Measurements from ENCODE around the gene COL5A3. TPM values are rescaled to one million over a fixed set of nuclear protein-coding genes. Genes with fewer than 3 reads are reported as not detected.

COL5A3 gene
- total and polyA plus RNA-seq, 5 donors from 2014 or later, result 0.35 to 2.1 TPM; not detected in 3

DNA sequence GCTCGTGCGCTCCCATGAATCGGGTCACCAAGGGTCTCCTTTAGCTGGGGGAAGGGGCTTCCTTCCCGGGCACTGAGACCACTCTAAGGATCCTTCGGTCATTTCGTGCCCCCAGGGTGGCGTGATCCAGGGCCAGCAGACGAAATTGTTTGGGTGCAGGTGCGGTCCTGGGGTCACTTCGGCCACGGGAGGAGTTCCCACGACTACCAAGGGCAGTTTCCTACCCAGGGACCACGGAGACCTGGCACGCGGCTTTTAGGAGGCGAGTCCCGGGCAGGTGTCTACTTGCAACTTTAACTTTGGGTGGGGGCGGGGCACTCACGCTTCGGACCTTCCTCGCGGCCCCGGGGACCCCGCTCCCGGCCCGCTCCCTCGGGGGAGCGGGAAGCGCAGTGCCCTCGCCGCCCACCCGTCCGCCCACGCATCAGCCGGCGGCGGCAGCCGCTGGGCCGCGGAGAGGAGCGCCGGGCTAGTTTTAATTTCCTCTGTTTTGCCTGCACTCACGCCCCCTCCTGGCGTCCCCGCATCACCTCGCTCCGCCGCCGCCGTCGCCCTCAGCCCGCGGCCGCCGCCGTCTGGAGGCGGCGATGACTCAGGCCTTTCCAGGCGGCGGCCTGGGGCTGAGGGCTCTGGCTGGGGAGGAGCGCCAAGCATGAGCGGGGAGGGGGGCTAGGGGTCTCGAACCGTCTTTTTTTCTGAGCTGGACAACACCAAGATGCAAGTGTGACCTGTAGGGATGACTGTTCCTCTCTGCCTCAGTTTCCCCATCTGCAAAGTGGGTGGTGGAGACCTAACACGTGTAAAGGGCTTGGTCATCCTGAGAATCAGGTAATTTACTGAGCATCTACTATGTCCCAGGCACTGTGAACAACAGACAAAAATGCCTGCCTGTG lies 95.7 kb downstream of the COL5A3 start:
- Mint-ChIP-seq H3K9me3 (peaks cover 0 to 2% (median 0%) of the 10 kb centered on the region in 7 donors), H3K36me3 (no peaks in the 10 kb centered on the region), H3K27ac (no peak overlapping the region), H3K4me3 (peak overlapping the region; percentile 54 to 85 (median 72)), H3K4me1 (peaks cover 4 to 13% (median 7%) of the 10 kb centered on the region in 4 donors), H3K27me3 (peaks cover 23% of the 10 kb centered on the region)
- DNase-seq, result peak; percentile 58 to 84 (median 78)
- Histone ChIP-seq H3K27me3 (ENCODE audit: control insufficient read depth, insufficient read depth, low read length) (peaks cover 15% of the 10 kb centered on the region), H3K9me3 (ENCODE audit: control insufficient read depth in 2 of 2, low read length in 2 of 2) (no peaks in the 10 kb centered on the region), H3K27ac (ENCODE audit: insufficient read depth, low read length, poor library complexity, severe bottlenecking) (no peak overlapping the region), H3K4me1 (ENCODE audit: control insufficient read depth, insufficient read depth, low read length, poor library complexity, severe bottlenecking) (peaks cover 19% of the 10 kb centered on the region), H3K36me3 (ENCODE audit: control insufficient read depth, insufficient read depth, low read length) (no peaks in the 10 kb centered on the region), H3K4me3 (ENCODE audit: low read depth, low read length) (no peak overlapping the region)
- ATAC-seq (ENCODE audit: low read depth in 2 of 2), result peak; percentile 90 to 95

DNA sequence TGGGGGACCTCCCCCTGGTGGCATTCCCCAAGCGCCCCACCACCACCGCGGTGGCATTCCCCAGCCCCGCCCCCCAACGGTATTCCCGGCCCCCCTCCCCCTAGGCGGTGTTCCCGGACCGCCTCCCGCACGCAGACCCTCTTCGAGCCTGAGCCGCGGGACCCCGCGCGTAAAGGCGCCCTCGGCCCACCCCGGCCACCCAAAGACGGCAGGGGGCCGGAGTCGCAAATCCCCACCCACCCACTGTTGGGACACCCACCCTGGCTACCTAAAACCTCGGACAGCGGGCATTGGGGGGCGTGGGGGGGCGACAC lies 96.3 kb downstream of the COL5A3 start:
- Mint-ChIP-seq H3K4me1 (peaks cover 4 to 13% (median 7%) of the 10 kb centered on the region in 4 donors), H3K27me3 (peaks cover 26% of the 10 kb centered on the region), H3K9me3 (peaks cover 0 to 2% (median 0%) of the 10 kb centered on the region in 7 donors), H3K4me3 (peak overlapping the region; percentile 54 to 85 (median 72)), H3K27ac (no peak overlapping the region), H3K36me3 (no peaks in the 10 kb centered on the region)
- H3K4me1 ChIP-seq (ENCODE audit: control insufficient read depth, insufficient read depth, low read length, poor library complexity, severe bottlenecking), result peaks cover 19% of the 10 kb centered on the region
- DNase-seq (no peak), ATAC-seq (ENCODE audit: low read depth in 2 of 2) (no peak)
- H3K36me3 ChIP-seq (ENCODE audit: control insufficient read depth, insufficient read depth, low read length), result no peaks in the 10 kb centered on the region
- no peak overlapping the region for H3K27ac ChIP-seq (ENCODE audit: insufficient read depth, low read length, poor library complexity, severe bottlenecking)
- H3K9me3 ChIP-seq (ENCODE audit: control insufficient read depth in 2 of 2, low read length in 2 of 2), result no peaks in the 10 kb centered on the region
- no peak overlapping the region for H3K4me3 ChIP-seq (ENCODE audit: low read depth, low read length)
- peaks cover 15% of the 10 kb centered on the region for H3K27me3 ChIP-seq (ENCODE audit: control insufficient read depth, insufficient read depth, low read length)

DNA sequence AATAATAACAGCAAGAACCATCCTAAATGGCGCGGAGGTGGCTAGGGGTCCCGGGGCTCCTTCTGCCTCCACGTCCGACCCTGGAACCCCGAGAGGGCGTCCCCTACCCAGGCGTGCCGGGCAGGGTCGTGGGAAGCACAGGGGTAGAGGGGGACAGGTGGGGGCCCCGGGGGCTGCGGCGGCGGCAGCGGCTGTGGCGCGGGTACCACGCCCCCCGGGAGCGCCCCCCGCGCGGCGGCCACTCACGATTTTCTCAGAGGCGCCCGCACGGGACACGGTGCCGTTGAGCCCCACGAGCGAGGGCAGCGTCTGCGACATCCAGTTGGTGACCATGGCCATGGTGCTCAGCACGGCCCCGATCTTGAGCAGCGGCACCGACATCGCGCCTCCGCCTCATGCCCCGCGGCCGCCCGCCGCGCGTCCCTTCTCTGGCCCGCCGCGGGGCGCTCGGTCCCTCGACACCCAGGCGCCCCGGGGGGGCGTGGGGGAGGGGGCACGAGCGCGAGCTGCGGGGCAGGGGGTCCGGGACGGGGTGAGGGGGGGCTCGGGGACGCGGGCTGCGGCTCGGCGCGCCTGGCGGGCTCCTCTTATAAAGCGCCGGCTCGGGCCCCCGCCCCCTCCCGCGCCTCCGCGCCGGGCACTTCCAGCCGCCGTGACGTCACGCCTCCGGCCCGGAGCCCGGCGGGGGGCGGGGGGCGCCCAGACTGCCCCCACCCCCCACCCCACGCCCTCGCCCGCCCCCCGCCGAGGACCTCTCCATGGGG lies 96.9 kb downstream of the COL5A3 start:
- H3K9me3 Mint-ChIP-seq, result peaks cover 0 to 2% (median 0%) of the 10 kb centered on the region in 7 donors
- peaks cover 25% of the 10 kb centered on the region for H3K27me3 Mint-ChIP-seq
- no peaks in the 10 kb centered on the region for H3K9me3 ChIP-seq (ENCODE audit: control insufficient read depth in 2 of 2, low read length in 2 of 2)
- H3K4me1 ChIP-seq (ENCODE audit: control insufficient read depth, insufficient read depth, low read length, poor library complexity, severe bottlenecking), result peaks cover 19% of the 10 kb centered on the region
- ATAC-seq (ENCODE audit: low read depth in 2 of 2) (no peak), DNase-seq (no peak)
- no peak overlapping the region for H3K4me3 ChIP-seq (ENCODE audit: low read depth, low read length)
- peak overlapping the region in 3 of 4 donors; percentile 78 to 83 (median 79) for H3K4me3 Mint-ChIP-seq
- H3K36me3 ChIP-seq (ENCODE audit: control insufficient read depth, insufficient read depth, low read length), result no peaks in the 10 kb centered on the region
- H3K36me3 Mint-ChIP-seq, result no peaks in the 10 kb centered on the region
- H3K4me1 Mint-ChIP-seq, result peaks cover under 1 to 13% (median 7%) of the 10 kb centered on the region in 4 donors
- no peak overlapping the region for H3K27ac ChIP-seq (ENCODE audit: insufficient read depth, low read length, poor library complexity, severe bottlenecking)
- H3K27me3 ChIP-seq (ENCODE audit: control insufficient read depth, insufficient read depth, low read length), result peaks cover 14% of the 10 kb centered on the region
- no peak overlapping the region for H3K27ac Mint-ChIP-seq

DNA sequence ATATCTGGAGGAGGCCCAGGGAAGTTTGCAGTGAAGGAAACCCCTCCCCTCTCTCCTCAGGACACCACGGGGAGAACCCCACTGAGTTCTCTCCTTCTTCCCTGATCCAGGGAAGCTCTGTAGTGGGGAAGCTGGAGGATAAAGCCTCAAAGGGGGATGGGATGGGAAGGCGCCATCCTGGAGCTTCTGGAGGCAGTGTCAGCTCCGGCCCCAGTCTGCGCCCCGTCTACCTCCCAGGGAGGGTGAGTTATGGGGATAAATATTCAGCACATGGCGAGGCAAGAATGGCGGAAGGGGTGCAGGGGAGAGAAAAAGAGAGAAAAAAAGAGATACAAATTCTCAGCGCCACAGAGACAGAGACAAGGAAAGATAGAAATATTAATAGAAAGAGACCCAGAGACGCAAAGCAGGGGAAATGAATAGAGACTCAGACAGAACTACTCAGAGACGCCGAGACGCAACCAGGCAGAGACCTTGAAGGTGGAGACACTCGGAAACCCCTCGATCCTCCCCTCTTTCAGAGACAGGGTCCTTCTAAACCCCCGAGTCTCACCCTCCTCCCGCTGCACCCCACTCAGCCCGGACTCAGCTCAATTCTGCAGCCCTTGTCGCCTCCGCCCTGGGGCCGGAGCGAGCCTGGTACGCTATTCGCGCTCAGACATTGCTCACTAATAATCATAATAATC lies 97.6 kb downstream of the COL5A3 start:
- H3K27me3 Mint-ChIP-seq, result peaks cover 24% of the 10 kb centered on the region

DNA sequence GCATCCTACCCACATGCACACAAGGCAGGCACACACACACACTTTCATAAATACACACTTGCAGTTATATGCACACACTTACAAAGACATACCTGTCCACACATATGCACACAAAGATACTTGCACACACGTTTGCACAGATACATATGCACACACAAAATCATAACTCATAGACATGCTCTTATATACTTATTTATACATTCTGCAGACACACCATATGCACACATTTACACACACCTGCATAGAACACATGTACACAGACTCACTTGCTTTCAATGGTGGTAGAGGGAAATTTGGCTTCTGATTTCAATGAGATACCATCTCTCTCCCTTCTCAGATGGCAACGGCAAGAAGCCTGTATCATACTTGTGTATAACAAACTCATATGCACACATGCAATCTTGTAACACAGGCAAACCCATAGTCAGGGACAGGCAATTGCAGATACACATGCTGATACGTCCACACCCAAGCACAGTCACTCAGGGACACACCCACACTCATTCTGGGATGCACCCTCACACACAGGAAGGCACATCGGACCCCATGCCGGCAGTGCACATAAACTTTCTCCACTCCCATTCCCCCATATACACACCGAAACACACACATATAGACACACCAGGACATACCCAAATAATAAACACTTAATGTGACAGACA lies 98.6 kb downstream of the COL5A3 start:
- H3K27me3 ChIP-seq (ENCODE audit: control insufficient read depth, insufficient read depth, low read length), result peaks cover 14% of the 10 kb centered on the region
- H3K4me3 ChIP-seq (ENCODE audit: low read depth, low read length), result no peak overlapping the region

More for the DNA sequence above, 97.6 kb downstream of the COL5A3 start:
- H3K27ac Mint-ChIP-seq, result no peak overlapping the region
- H3K9me3 ChIP-seq (ENCODE audit: control insufficient read depth in 2 of 2, low read length in 2 of 2), result no peaks in the 10 kb centered on the region
- peaks cover 14% of the 10 kb centered on the region for H3K27me3 ChIP-seq (ENCODE audit: control insufficient read depth, insufficient read depth, low read length)
- ATAC-seq (ENCODE audit: low read depth in 2 of 2), result no peak
- H3K4me1 Mint-ChIP-seq, result peaks cover 0 to 13% (median 7%) of the 10 kb centered on the region in 4 donors
- peak overlapping the region in 3 of 4 donors; percentile 78 to 83 (median 79) for H3K4me3 Mint-ChIP-seq
- H3K9me3 Mint-ChIP-seq, result peaks cover 0 to 2% (median 0%) of the 10 kb centered on the region in 7 donors
- no peak overlapping the region for H3K4me3 ChIP-seq (ENCODE audit: low read depth, low read length)
- H3K27ac ChIP-seq (ENCODE audit: insufficient read depth, low read length, poor library complexity, severe bottlenecking), result no peak overlapping the region
- no peak for DNase-seq
- H3K36me3 ChIP-seq (ENCODE audit: control insufficient read depth, insufficient read depth, low read length), result no peaks in the 10 kb centered on the region
- H3K36me3 Mint-ChIP-seq, result no peaks in the 10 kb centered on the region
- H3K4me1 ChIP-seq (ENCODE audit: control insufficient read depth, insufficient read depth, low read length, poor library complexity, severe bottlenecking), result peaks cover 19% of the 10 kb centered on the region

DNA sequence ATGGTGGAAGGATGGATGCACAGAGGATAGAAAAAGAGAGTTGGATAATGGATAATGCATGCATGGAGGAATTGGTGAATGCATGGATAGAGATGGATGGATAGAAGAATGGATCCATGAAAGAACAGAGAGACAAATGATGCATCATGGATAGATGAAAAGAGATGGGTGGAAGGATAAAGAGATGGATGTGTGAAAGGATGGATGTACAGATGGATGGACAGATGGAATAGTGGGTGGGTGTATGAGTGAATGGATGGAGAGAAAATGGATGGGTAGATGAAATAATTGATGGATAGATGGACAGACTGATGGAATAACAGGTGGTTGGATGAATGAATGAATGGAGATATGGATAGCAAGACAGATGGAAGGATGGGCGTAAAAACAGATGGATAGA lies 99.7 kb downstream of the COL5A3 start:
- Histone ChIP-seq H3K27ac (ENCODE audit: insufficient read depth, low read length, poor library complexity, severe bottlenecking) (no peak overlapping the region), H3K4me3 (ENCODE audit: low read depth, low read length) (no peak overlapping the region), H3K27me3 (ENCODE audit: control insufficient read depth, insufficient read depth, low read length) (peaks cover 14% of the 10 kb centered on the region), H3K9me3 (ENCODE audit: control insufficient read depth in 2 of 2, low read length in 2 of 2) (no peaks in the 10 kb centered on the region), H3K36me3 (ENCODE audit: control insufficient read depth, insufficient read depth, low read length) (no peaks in the 10 kb centered on the region), H3K4me1 (ENCODE audit: control insufficient read depth, insufficient read depth, low read length, poor library complexity, severe bottlenecking) (peaks cover 19% of the 10 kb centered on the region)
- Mint-ChIP-seq H3K4me1 (peaks cover 0 to 9% (median 6%) of the 10 kb centered on the region in 4 donors), H3K27ac (no peak overlapping the region), H3K36me3 (no peaks in the 10 kb centered on the region), H3K4me3 (no peak overlapping the region), H3K9me3 (peaks cover 0 to 2% (median 0%) of the 10 kb centered on the region in 7 donors), H3K27me3 (peaks cover 20% of the 10 kb centered on the region)
- no peak for ATAC-seq (ENCODE audit: low read depth in 2 of 2)
- no peak for DNase-seq

More for the DNA sequence above, 98.6 kb downstream of the COL5A3 start:
- Mint-ChIP-seq H3K27me3 (peaks cover 18% of the 10 kb centered on the region), H3K4me3 (no peak overlapping the region), H3K9me3 (peaks cover 0 to 2% (median 0%) of the 10 kb centered on the region in 7 donors), H3K27ac (no peak overlapping the region), H3K36me3 (no peaks in the 10 kb centered on the region), H3K4me1 (peaks cover 0 to 11% (median 6%) of the 10 kb centered on the region in 4 donors)
- no peak for ATAC-seq (ENCODE audit: low read depth in 2 of 2)
- no peak for DNase-seq
- Histone ChIP-seq H3K4me1 (ENCODE audit: control insufficient read depth, insufficient read depth, low read length, poor library complexity, severe bottlenecking) (peaks cover 19% of the 10 kb centered on the region), H3K27ac (ENCODE audit: insufficient read depth, low read length, poor library complexity, severe bottlenecking) (no peak overlapping the region), H3K9me3 (ENCODE audit: control insufficient read depth in 2 of 2, low read length in 2 of 2) (no peaks in the 10 kb centered on the region), H3K36me3 (ENCODE audit: control insufficient read depth, insufficient read depth, low read length) (no peaks in the 10 kb centered on the region)

Data from CD4-positive, CD25-positive, alpha-beta regulatory T cell (primary cell).